VCaP (cell line): ENCODE measurements around the gene EFCAB6.

ENCODE experiments used
- H3K27ac ChIP-seq: fragments of 450-650 bp; 2 replicates; pipeline ENCODE4 v1.5.1; 2017
- TF ChIP-seq, protein P1 (sequence below): fragments of 450-650 bp; conservative IDR thresholded peaks from 2 replicates; pipeline ENCODE4 v1.5.1; 2017; ENCODE audit warnings: mild to moderate bottlenecking, moderate library complexity

Gene EFCAB6

DNA sequence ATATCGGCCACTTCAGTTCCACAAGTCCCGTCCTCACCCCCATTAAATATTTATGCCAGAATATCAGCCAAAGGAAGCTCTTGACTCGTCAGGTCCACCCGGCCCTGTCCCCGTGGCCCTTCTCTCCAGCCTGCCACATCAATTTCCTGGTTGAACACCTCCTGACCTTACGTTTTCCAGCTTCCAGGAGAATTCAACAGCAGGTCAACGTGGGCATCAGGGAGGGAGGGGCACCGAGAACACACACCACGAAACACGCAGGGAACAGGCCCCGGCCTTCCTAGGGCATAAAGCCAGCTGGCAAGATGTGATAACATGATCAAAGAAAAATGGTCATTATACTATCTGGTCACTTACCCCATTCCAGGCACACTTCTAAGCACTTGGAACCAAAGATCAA lies 34.9 kb upstream of the EFCAB6 start:
- TF ChIP-seq, protein P1, sequence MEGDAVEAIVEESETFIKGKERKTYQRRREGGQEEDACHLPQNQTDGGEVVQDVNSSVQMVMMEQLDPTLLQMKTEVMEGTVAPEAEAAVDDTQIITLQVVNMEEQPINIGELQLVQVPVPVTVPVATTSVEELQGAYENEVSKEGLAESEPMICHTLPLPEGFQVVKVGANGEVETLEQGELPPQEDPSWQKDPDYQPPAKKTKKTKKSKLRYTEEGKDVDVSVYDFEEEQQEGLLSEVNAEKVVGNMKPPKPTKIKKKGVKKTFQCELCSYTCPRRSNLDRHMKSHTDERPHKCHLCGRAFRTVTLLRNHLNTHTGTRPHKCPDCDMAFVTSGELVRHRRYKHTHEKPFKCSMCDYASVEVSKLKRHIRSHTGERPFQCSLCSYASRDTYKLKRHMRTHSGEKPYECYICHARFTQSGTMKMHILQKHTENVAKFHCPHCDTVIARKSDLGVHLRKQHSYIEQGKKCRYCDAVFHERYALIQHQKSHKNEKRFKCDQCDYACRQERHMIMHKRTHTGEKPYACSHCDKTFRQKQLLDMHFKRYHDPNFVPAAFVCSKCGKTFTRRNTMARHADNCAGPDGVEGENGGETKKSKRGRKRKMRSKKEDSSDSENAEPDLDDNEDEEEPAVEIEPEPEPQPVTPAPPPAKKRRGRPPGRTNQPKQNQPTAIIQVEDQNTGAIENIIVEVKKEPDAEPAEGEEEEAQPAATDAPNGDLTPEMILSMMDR: no peak
- H3K27ac ChIP-seq: no peak overlapping the region

DNA sequence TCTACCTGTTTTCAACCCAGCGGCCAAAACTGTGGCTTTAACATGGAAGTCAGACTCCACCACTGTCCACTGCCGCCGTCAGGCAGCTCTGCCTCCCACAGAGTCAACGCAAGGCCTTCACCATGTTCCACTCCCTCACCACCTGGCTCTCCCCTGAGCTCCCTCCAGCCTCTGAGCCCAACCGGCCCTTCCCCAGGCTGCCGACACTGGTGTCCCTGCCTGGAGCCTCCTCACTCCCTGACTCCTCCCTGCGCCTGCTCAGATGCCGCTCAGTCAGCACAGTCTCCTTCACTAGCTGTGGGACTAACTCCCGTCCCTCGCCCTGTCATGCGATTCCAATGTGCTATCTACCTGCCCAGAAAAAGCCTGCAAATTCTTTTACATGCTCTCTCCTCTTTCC lies 33.9 kb upstream of the EFCAB6 start:
- H3K27ac ChIP-seq: no peak overlapping the region
- TF ChIP-seq, protein P1: no peak

DNA sequence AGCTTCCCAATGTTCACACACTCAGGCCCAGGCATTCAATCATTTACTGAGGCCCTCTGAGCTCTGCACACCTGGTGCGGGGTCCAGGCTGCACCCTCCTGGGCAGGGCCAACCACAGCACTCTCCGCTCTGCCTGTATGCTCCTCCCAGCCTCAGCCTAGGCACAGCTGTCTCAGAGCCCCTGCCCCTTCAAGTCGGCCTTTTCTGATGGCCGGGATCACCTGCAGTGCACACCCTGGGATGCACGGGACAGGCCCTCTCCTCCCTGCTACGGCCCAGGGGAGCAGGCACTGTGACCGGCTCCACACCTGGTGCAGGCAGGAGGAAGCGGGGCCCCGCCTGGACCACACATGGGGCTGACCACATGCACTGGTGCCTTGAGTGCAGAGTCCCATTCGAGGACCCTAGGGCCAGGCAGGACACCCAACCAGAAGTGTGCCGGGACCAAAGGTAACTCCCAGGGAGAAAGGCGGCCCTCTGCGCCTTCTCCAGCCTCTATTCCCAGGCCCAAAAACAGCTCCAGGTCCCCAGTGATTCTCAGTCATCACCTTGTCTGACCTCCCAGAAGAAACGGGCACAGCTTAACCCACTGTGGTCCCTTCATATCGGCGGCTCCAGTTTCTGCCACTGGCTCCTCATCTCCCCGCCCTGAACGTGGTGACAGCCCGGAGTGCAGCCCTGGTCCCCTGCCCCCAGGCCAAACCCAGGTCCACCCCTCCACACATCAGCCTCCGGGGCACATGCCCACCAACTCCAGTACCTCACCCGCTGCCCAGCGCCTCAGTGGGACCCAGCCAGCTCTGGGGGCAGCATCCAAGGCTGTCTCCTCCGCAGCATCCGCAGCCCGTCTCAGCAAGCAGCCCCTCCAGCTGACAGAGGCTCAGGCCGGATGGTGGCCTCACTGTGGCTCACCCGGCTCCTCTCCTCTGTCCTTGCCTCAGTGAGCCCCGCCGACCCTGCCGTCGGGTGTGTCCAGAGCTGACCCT lies 32.7 kb upstream of the EFCAB6 start:
- H3K27ac ChIP-seq: no peak overlapping the region

DNA sequence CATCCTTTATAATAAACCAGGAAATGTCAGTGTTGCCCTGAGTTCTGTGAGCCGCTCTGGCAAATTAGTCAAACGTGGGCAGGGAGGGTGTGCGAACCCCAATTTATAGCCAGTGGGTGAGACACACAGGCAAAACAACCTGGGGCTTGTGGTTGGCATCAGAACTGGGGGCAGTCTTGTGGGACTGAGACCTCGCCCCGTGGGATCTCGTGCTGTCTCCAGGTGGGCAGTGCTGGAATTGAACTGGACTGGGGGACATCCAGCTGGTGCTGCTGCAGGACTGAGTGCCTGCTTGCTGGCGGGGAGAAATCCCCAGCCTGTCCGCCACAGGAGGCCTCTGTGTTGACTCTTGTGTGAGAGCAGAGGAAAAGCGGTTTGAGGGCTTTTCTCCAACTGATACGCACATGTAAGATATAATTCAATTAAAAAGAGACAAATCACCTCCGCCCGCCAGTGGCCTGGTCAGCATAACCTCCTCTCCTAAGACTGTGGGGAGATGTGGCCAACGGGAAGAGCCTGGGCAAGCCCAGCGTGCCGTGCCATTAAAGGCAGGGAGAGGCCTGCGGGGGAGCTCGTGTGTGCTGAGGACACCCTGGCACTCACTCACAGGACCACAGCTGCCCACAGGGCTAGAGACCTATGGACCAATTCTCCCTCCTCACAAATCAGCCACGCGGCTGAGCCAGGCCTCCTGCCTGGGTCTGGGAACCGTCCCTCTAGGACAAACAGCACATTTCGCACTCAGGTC lies 31.9 kb upstream of the EFCAB6 start:
- TF ChIP-seq, protein P1: no peak
- H3K27ac ChIP-seq: no peak overlapping the region

More for the DNA sequence above, 32.7 kb upstream of the EFCAB6 start:
- TF ChIP-seq, protein P1: no peak

DNA sequence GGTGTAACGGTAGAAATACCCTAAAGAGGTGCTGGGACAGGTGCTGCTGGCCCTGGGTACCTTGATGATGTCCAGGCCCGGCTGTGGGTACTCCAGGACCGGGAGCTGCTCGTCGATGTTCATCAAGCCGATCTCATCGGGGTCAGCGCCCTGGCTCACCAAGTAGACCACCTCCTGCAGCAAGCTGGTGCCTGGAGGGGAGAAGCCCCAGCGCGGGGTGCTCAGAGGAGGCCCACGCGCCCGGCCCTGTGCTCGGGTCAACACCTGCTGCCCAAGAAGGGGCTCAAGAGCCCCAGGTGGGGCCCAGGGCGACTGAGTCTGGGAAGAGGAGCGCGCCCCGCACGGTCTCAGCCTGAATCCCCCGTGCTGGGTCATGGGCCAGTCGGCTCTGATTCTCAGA lies 29.6 kb upstream of the EFCAB6 start:
- no peak overlapping the region for H3K27ac ChIP-seq
- TF ChIP-seq, protein P1: no peak

DNA sequence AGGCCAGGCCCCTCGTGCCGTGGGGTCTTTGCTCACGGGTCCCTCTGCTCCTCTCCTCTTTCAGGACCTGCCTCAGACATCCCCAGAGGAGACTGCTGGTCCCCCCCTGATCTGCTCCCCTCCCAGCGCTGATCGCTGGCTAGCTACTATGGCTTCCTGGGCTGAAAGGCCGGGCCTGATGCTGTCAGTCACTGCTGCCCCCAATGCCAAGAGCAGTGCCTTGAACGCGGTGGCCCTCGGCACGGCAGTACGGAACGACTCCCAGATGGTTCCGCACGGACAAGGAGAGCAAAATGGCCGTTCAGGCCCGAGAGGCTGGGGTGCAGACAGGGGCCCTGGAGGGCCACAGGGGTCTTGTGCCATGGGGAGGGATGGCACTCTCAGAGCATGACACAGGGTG lies 28.7 kb upstream of the EFCAB6 start:
- TF ChIP-seq, protein P1: no peak

DNA sequence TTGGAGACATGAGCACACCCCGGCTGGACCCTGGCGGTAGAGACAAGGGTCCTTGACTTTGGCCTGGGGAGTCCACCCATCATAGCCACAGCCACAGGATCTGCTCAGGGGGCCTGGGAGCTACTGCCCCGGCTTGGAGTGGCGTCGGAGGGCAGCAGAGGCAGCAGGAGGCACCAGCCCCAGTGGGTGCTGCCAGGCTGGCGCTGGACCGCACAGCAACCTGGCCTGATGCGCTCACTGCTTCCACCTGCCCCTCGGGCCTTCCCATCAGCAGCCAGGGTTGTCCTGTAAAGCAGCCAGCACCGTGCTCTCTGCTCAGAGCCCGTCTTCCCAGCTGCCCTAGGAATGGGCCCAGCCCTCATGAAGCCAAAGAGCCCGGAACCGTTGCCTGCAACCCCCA lies 28.3 kb upstream of the EFCAB6 start:
- no peak overlapping the region for H3K27ac ChIP-seq
- TF ChIP-seq, protein P1: no peak

More for the DNA sequence above, 28.7 kb upstream of the EFCAB6 start:
- no peak overlapping the region for H3K27ac ChIP-seq
